ENCODE measurements around the gene C11orf52.

Gene C11orf52

GRCh38 chr11:111960916-111961315 is 42.2 kb downstream of the C11orf52 start:
- Mint-ChIP-seq H3K9me3 (peaks cover 0 to 1% of the 10 kb centered on the region in 2 donors), H3K4me1 (no peaks in the 10 kb centered on the region), H3K4me3 (no peak overlapping the region), H3K27me3 (peaks cover 5 to 7% of the 10 kb centered on the region in 2 donors), H3K27ac (no peak overlapping the region), H3K36me3 (no peaks in the 10 kb centered on the region)
- no peak for ATAC-seq (replicated peaks)
- no peak for DNase-seq

- peaks cover 0 to 1% of the 10 kb centered on the region in 2 donors for H3K9me3 Mint-ChIP-seq
- no peak overlapping the region for H3K4me3 Mint-ChIP-seq
These were observed 42.9 kb downstream of the C11orf52 start for GRCh38 chr11:111961389-111962300.

GRCh38 chr11:111963931-111964340 is 45.2 kb downstream of the C11orf52 start:
- DNase-seq (no peak), ATAC-seq (replicated peaks) (no peak)
- no peaks in the 10 kb centered on the region for H3K27me3 Mint-ChIP-seq
- no peaks in the 10 kb centered on the region for H3K36me3 Mint-ChIP-seq
- no peak overlapping the region for H3K27ac Mint-ChIP-seq
- no peaks in the 10 kb centered on the region for H3K4me1 Mint-ChIP-seq
- H3K4me3 Mint-ChIP-seq, result no peak overlapping the region
- no peaks in the 10 kb centered on the region for H3K9me3 Mint-ChIP-seq

More at GRCh38 chr11:111961389-111962300, 42.9 kb downstream of the C11orf52 start:
- no peaks in the 10 kb centered on the region for H3K36me3 Mint-ChIP-seq
- H3K27ac Mint-ChIP-seq, result no peak overlapping the region
- no peak for ATAC-seq (replicated peaks)
- H3K27me3 Mint-ChIP-seq, result peaks cover 5 to 7% of the 10 kb centered on the region in 2 donors
- no peaks in the 10 kb centered on the region for H3K4me1 Mint-ChIP-seq
- no peak for DNase-seq

GRCh38 chr11:111966678-111967077 is 48.0 kb downstream of the C11orf52 start:
- no peak overlapping the region for H3K4me3 Mint-ChIP-seq
- H3K27ac Mint-ChIP-seq, result no peak overlapping the region
- DNase-seq (no peak), ATAC-seq (replicated peaks) (no peak)
- no peaks in the 10 kb centered on the region for H3K36me3 Mint-ChIP-seq
- no peaks in the 10 kb centered on the region for H3K27me3 Mint-ChIP-seq
- no peaks in the 10 kb centered on the region for H3K4me1 Mint-ChIP-seq
- H3K9me3 Mint-ChIP-seq, result no peaks in the 10 kb centered on the region

GRCh38 chr11:111967649-111968048 is 48.9 kb downstream of the C11orf52 start:
- DNase-seq (no peak), ATAC-seq (replicated peaks) (no peak)
- no peaks in the 10 kb centered on the region for H3K9me3 Mint-ChIP-seq
- no peaks in the 10 kb centered on the region for H3K36me3 Mint-ChIP-seq
- H3K4me3 Mint-ChIP-seq, result no peak overlapping the region
- H3K27ac Mint-ChIP-seq, result no peak overlapping the region
- H3K4me1 Mint-ChIP-seq, result peaks cover 3 to 5% of the 10 kb centered on the region in 2 donors
- H3K27me3 Mint-ChIP-seq, result no peaks in the 10 kb centered on the region

GRCh38 chr11:111969344-111969743 is 50.6 kb downstream of the C11orf52 start:
- Mint-ChIP-seq H3K4me1 (peaks cover 4 to 8% of the 10 kb centered on the region in 2 donors), H3K27ac (no peak overlapping the region), H3K9me3 (no peaks in the 10 kb centered on the region), H3K4me3 (no peak overlapping the region), H3K36me3 (no peaks in the 10 kb centered on the region), H3K27me3 (no peaks in the 10 kb centered on the region)
- DNase-seq (no peak), ATAC-seq (replicated peaks) (no peak)

GRCh38 chr11:111974446-111974845 is 55.7 kb downstream of the C11orf52 start:
- Mint-ChIP-seq H3K4me3 (no peak overlapping the region), H3K27me3 (peaks cover 25 to 31% of the 10 kb centered on the region in 2 donors), H3K9me3 (no peaks in the 10 kb centered on the region), H3K36me3 (no peaks in the 10 kb centered on the region), H3K27ac (no peak overlapping the region), H3K4me1 (peaks cover 14 to 27% of the 10 kb centered on the region in 2 donors)
- ATAC-seq (replicated peaks) (no peak), DNase-seq (no peak)

GRCh38 chr11:111975076-111975806 is 56.5 kb downstream of the C11orf52 start:
- no peak for ATAC-seq (replicated peaks)
- Mint-ChIP-seq H3K9me3 (no peaks in the 10 kb centered on the region), H3K4me1 (peaks cover 14 to 27% of the 10 kb centered on the region in 2 donors), H3K36me3 (no peaks in the 10 kb centered on the region), H3K27me3 (peaks cover 32 to 39% of the 10 kb centered on the region in 2 donors), H3K27ac (no peak overlapping the region), H3K4me3 (no peak overlapping the region)
- no peak for DNase-seq

GRCh38 chr11:111976119-111976766 is 57.5 kb downstream of the C11orf52 start:
- H3K27ac Mint-ChIP-seq, result no peak overlapping the region
- peaks cover 32 to 40% of the 10 kb centered on the region in 2 donors for H3K27me3 Mint-ChIP-seq
- ATAC-seq (replicated peaks) (no peak), DNase-seq (no peak)
- no peaks in the 10 kb centered on the region for H3K9me3 Mint-ChIP-seq
- peak overlapping the region; percentile 72 to 84 for H3K4me3 Mint-ChIP-seq
- H3K4me1 Mint-ChIP-seq, result peaks cover 14 to 27% of the 10 kb centered on the region in 2 donors
- no peaks in the 10 kb centered on the region for H3K36me3 Mint-ChIP-seq

Measured in stimulated activated naive B cell treated with anti-CD40 and anti-IgM and Interleukin-4, amounts not matched to agents 10 μg/mL and 1 μg/mL and 100 μg/mL, for 72 hours (primary cell).